Ovary (tissue), 9 donors: ENCODE data around the gene ARHGAP29. TPM values are rescaled to one million over a fixed set of nuclear protein-coding genes. Genes with fewer than 3 reads are reported as not detected.
"Not testable (repeated sequence)": the region's sequence is repeated elsewhere in the genome, so short reads cannot be mapped to it uniquely, and the experiment has no call there.

ENCODE experiments used
- DNase-seq, 5 donors: peaks; one replicate each; pipeline ENCODE4 v3.0.0-alpha.2; 2019 to 2020
- H3K27ac ChIP-seq, 2 donors: fragments of 200-600 bp; one replicate each; pipeline versions ENCODE4 v1.5.1 to v1.8.0; 2019 to 2022
- H3K27me3 ChIP-seq: fragments of 200-600 bp; one replicate; pipeline ENCODE4 v1.8.0; 2022
- H3K36me3 ChIP-seq: fragments of 200-600 bp; sonication (generic); one replicate; pipeline ENCODE4 v1.5.1; 2019
- H3K4me1 ChIP-seq: one replicate; pipeline ENCODE4 v1.8.1; 2013; ENCODE audit warnings: mild to moderate bottlenecking, moderate library complexity; ENCODE audit not compliant: insufficient read depth
- H3K4me3 ChIP-seq: fragments of 200-600 bp; sonication (generic); one replicate; pipeline ENCODE4 v1.5.1; 2017
- H3K9me3 ChIP-seq, 2 donors: fragments of 200-600 bp in 1 of 2; sonication (generic) in 1 of 2; one replicate each; pipeline versions ENCODE4 v1.5.1 to v1.8.1; 2013 to 2019; ENCODE audit warnings: mild to moderate bottlenecking in 1 of 2, moderate library complexity in 1 of 2
- CTCF ChIP-seq, 3 donors: fragments of 450-650 bp in 2 of 3; fragments of 200-600 bp in 1 of 3; IDR thresholded peaks; one replicate each; pipeline versions ENCODE4 v1.5.1 to v1.8.0; 2016 to 2022; ENCODE audit warnings: antibody characterized with exemption in 3 of 3, mild to moderate bottlenecking in 1 of 3
- EP300 ChIP-seq: sonication (generic); formaldehyde crosslinking; IDR thresholded peaks from one replicate; pipeline ENCODE4 v1.6.1; 2017; ENCODE audit warnings: antibody characterized with exemption
- POLR2A ChIP-seq: fragments of 450-650 bp; IDR thresholded peaks from one replicate; pipeline ENCODE4 v1.6.1; 2017; ENCODE audit warnings: antibody characterized with exemption, mild to moderate bottlenecking, moderate library complexity
- WGBS, 3 donors: extraction: QIAGEN DNeasy Blood & Tissue Kit in 1 of 3; methylation state at CpG; one replicate each; pipeline versions ENCODE4 v1.1.5 to v1.1.7; 2013 to 2017; 5-methylcytosine and 5-hydroxymethylcytosine counted together
- intact Hi-C, 4 donors: fragments of 100-400 bp; cut with DNase I; formaldehyde crosslinking; loops; one replicate each; pipeline versions ENCODE4 v1.11.0 to v1.15.1; 2022 to 2023
- polyA plus RNA-seq, 2 donors: library from polyadenylated mRNA; stranded (reverse); fragments of 200-250 nt in 1 of 2; fragments of 350-450 nt in 1 of 2; fragmentation: Illumina TruSeq in 1 of 2; extraction: RNeasy Lipid Tissue Mini Kit (QIAGEN cat#74804) in 1 of 2; gene quantifications; one replicate each; pipeline ENCODE4 v1.2.3, GENCODE V29; 2013 to 2014
- total RNA-seq, 7 donors: library from RNA; depleted of rRNA in 2 of 7; stranded (reverse); fragments of >200 nt in 2 of 7; fragmentation: NEBNext Ultra II Directional in 3 of 7; extraction: Animal tissue kit (Norgen Biotek cat#: 25700) in 3 of 7; gene quantifications; one replicate each; pipeline versions ENCODE4 v1.1.0 to v1.2.4, GENCODE V29; 2016 to 2023
- donor health status: DM: no; HTN: no; CAD: no; lungs with moderate emphysema.
- donor health status: DM: no; HTN: no; CAD: no.
- donor health status: Bipolar disorder and iron deficiency.
- donor health status: DM: yes; HTN: yes; CAD: no.
- donor health status: DM: no; HTN: no; CAD: no.
- donor health status: DM: yes; HTN: yes; CAD: no.

The ARHGAP29 gene
- total and polyA plus RNA-seq, 9 donors: 7.9 to 51.0 (median 20.3) TPM

GRCh38 chr1:94169126-94169525, 68.3 kb downstream of the ARHGAP29 start:
- WGBS, 3 donors: 68 to 84% (median 69%) methylated on average over 3 of the region's 3 CpGs

GRCh38 chr1:94165843-94166242, 71.5 kb downstream of the ARHGAP29 start:
- Histone ChIP-seq H3K27ac (no peak overlapping the region), H3K4me3 (no peak overlapping the region), H3K27me3 (no peaks in the 10 kb centered on the region), H3K36me3 (no peaks in the 10 kb centered on the region), H3K4me1 (no peaks in the 10 kb centered on the region), H3K9me3 (no peaks in the 10 kb centered on the region)
- WGBS, 3 donors: 91 to 95% (median 93%) methylated on average over 5 of the region's 5 CpGs
- intact Hi-C loops: no loop called here
- TF ChIP-seq POLR2A (no peak), EP300 (no peak), CTCF (IDR thresholded peaks at IDR 0.05) (no peak)
- no peak for DNase-seq

More at GRCh38 chr1:94169126-94169525, 68.3 kb downstream of the ARHGAP29 start:
- no peak overlapping the region for H3K27ac ChIP-seq
- intact Hi-C loops: no loop called here
- H3K4me1 ChIP-seq: no peaks in the 10 kb centered on the region
- no peaks in the 10 kb centered on the region for H3K9me3 ChIP-seq
- no peak overlapping the region for H3K4me3 ChIP-seq
- no peak for DNase-seq
- TF ChIP-seq CTCF (IDR thresholded peaks at IDR 0.05) (no peak), EP300 (no peak), POLR2A (no peak)
- no peaks in the 10 kb centered on the region for H3K27me3 ChIP-seq
- no peaks in the 10 kb centered on the region for H3K36me3 ChIP-seq

GRCh38 chr1:94164885-94165284, 72.5 kb downstream of the ARHGAP29 start:
- H3K4me3 ChIP-seq, H3K27me3 ChIP-seq, H3K27ac ChIP-seq, intact Hi-C loops, H3K9me3 ChIP-seq, DNase-seq, H3K4me1 ChIP-seq, H3K36me3 ChIP-seq: not testable (repeated sequence)
- 82 to 89% (median 86%) methylated on average over 2 of the region's 2 CpGs for WGBS, 3 donors

- H3K36me3 ChIP-seq, H3K9me3 ChIP-seq, DNase-seq, intact Hi-C loops, H3K4me3 ChIP-seq, H3K27ac ChIP-seq, H3K4me1 ChIP-seq, H3K27me3 ChIP-seq: not testable (repeated sequence)
- 87 to 100% (median 91%) methylated on average over 1 of the region's 1 CpG for WGBS, 3 donors
Observed at GRCh38 chr1:94164121-94164520, 73.3 kb downstream of the ARHGAP29 start.

GRCh38 chr1:94163249-94163648, 74.1 kb downstream of the ARHGAP29 start:
- H3K27me3 ChIP-seq, intact Hi-C loops, H3K9me3 ChIP-seq, H3K36me3 ChIP-seq, H3K27ac ChIP-seq, H3K4me1 ChIP-seq, H3K4me3 ChIP-seq, DNase-seq: not testable (repeated sequence)
- WGBS, 3 donors: 87 to 95% (median 92%) methylated on average over 5 of the region's 5 CpGs

GRCh38 chr1:94160811-94161210, 76.6 kb downstream of the ARHGAP29 start:
- Histone ChIP-seq H3K9me3 (no peaks in the 10 kb centered on the region), H3K36me3 (no peaks in the 10 kb centered on the region), H3K27me3 (no peaks in the 10 kb centered on the region), H3K4me3 (no peak overlapping the region), H3K4me1 (no peaks in the 10 kb centered on the region), H3K27ac (no peak overlapping the region)
- TF ChIP-seq EP300: no peak
- no peak for TF ChIP-seq CTCF (IDR thresholded peaks at IDR 0.05)
- no peak for TF ChIP-seq POLR2A
- DNase-seq: no peak
- 51 to 58% (median 53%) methylated on average over 4 of the region's 4 CpGs for WGBS, 3 donors
- intact Hi-C loops: no loop called here
